GM23248 (cell line): ENCODE results near the gene ZFP36. TPM values are rescaled to one million over a fixed set of nuclear protein-coding genes. Genes with fewer than 3 reads are reported as not detected.

Experiments
- DNase-seq: peaks from one replicate; pipeline ENCODE4 v3.0.0-alpha.2; 2015
- H2AFZ ChIP-seq: fragments of 200-600 bp; sonication (generic); 2 replicates; pipeline ENCODE4 v1.6.1; 2016; ENCODE audit warnings: antibody characterized with exemption
- H3F3A ChIP-seq: fragments of 200-600 bp; sonication (generic); 2 replicates; pipeline ENCODE4 v1.6.1; 2016; ENCODE audit warnings: mild to moderate bottlenecking, antibody characterized with exemption, mixed run types; ENCODE audit not compliant: insufficient read depth
- H3K27ac ChIP-seq: fragments of 200-600 bp; sonication (generic); 2 replicates; pipeline ENCODE4 v1.5.1; 2016; ENCODE audit warnings: mild to moderate bottlenecking
- H3K27me3 ChIP-seq: fragments of 200-600 bp; sonication (generic); replicated peaks from 2 replicates; pipeline ENCODE4 v1.6.1; 2016; ENCODE audit warnings: mild to moderate bottlenecking; ENCODE audit not compliant: insufficient read depth
- H3K36me3 ChIP-seq: fragments of 200-600 bp; sonication (generic); 2 replicates; pipeline ENCODE4 v1.6.1; 2016; ENCODE audit warnings: low read depth, mild to moderate bottlenecking
- H3K4me1 ChIP-seq: fragments of 200-600 bp; sonication (generic); 2 replicates; pipeline ENCODE4 v1.6.1; 2016; ENCODE audit warnings: mild to moderate bottlenecking; ENCODE audit not compliant: insufficient read depth
- H3K4me2 ChIP-seq: fragments of 200-600 bp; sonication (generic); one replicate; pipeline ENCODE4 v1.6.1; 2016; ENCODE audit warnings: mild to moderate bottlenecking; ENCODE audit not compliant: unreplicated experiment
- H3K4me3 ChIP-seq: fragments of 200-600 bp; sonication (generic); 2 replicates; pipeline ENCODE4 v1.5.1; 2016; ENCODE audit warnings: mild to moderate bottlenecking
- H3K79me2 ChIP-seq: fragments of 200-600 bp; sonication (generic); 2 replicates; pipeline ENCODE4 v1.6.1; 2016; ENCODE audit warnings: mild to moderate bottlenecking; ENCODE audit not compliant: insufficient read depth
- H3K9ac ChIP-seq: fragments of 200-600 bp; sonication (generic); 2 replicates; pipeline ENCODE4 v1.6.1; 2016; ENCODE audit warnings: mild to moderate bottlenecking
- H3K9me2 ChIP-seq: fragments of 200-600 bp; sonication (generic); 2 replicates; pipeline ENCODE4 v1.6.1; 2016; ENCODE audit warnings: mixed run types, mild to moderate bottlenecking, moderate library complexity; ENCODE audit not compliant: insufficient read depth
- H3K9me3 ChIP-seq: fragments of 200-600 bp; sonication (generic); one replicate; pipeline ENCODE4 v1.6.1; 2017; ENCODE audit warnings: low read depth
- H4K20me1 ChIP-seq: fragments of 200-600 bp; sonication (generic); 2 replicates; pipeline ENCODE4 v1.6.0; 2016; ENCODE audit not compliant: insufficient read depth
- EZH2 ChIP-seq: fragments of 200-600 bp; sonication (generic); IDR thresholded peaks from 2 replicates; pipeline ENCODE4 v1.6.1; 2018; ENCODE audit warnings: antibody characterized with exemption, mild to moderate bottlenecking; ENCODE audit not compliant: insufficient read depth, poor library complexity, severe bottlenecking
- EZH2phosphoT487 ChIP-seq: fragments of 200-600 bp; sonication (generic); IDR thresholded peaks from 2 replicates; pipeline ENCODE4 v1.6.1; 2018; ENCODE audit warnings: antibody characterized with exemption, moderate library complexity, mild to moderate bottlenecking, low read depth; ENCODE audit not compliant: insufficient read depth
- WGBS, 2 experiments: methylation state at CpG; one replicate each; pipeline ENCODE4 v1.1.6; 2015 to 2017; ENCODE audit warnings: low lambda C conversion rate in 2 of 2, low coverage in 1 of 2; ENCODE audit errors: missing lambda C conversion rate in 2 of 2; 5-methylcytosine and 5-hydroxymethylcytosine counted together
- in situ Hi-C: fragments of 300-500 bp; cut with MboI; formaldehyde crosslinking; loops from 2 replicates; pipeline ENCODE4 v1.15.0; 2020
- polyA plus RNA-seq: library from polyadenylated mRNA; unstranded; fragments of >200 nt; fragmentation: Nextera tagmentation; extraction: Ambion mirVana; gene quantifications from 2 replicates; pipeline ENCODE4 v1.2.1, GENCODE V29; 2016
- total RNA-seq: library from RNA; depleted of rRNA; stranded (reverse); fragments of >200 nt; shearing (Covaris generic); gene quantifications from 2 replicates; pipeline ENCODE4 v1.2.3, GENCODE V29; 2014

Gene ZFP36
- total and polyA plus RNA-seq, 2 experiments from 2014 or later = 13.9 to 86.2 TPM

- Histone ChIP-seq H3K4me2 (peak overlapping the region; percentile 92), H3K9me3 (no peaks in the 10 kb centered on the region), H4K20me1 (no peaks in the 10 kb centered on the region), H3K27ac (peak overlapping the region; percentile 99), H3K36me3 (peaks cover 8% of the 10 kb centered on the region; the same call in 1 of the 2 replicates), H2AFZ (no peak overlapping the region), H3K4me3 (peak overlapping the region; percentile 72), H3K27me3 (no peaks in the 10 kb centered on the region), H3K4me1 (peaks cover 37% of the 10 kb centered on the region), H3K79me2 (peaks cover 19% of the 10 kb centered on the region), H3K9ac (peak overlapping the region; percentile 96), H3F3A (peaks cover 39% of the 10 kb centered on the region), H3K9me2 (no peaks in the 10 kb centered on the region)
- 1 to 2% methylated on average over 29 to 43 of the region's 43 CpGs for WGBS, 2 experiments
- TF ChIP-seq EZH2 (no peak), EZH2phosphoT487 (no peak)
- in situ Hi-C loops = no loop called here
- DNase-seq = peak; percentile 100
Observed at GRCh38 chr19:39403331-39404312, 3.0 kb upstream of the ZFP36 start.

GRCh38 chr19:39405261-39405957 is 1.2 kb upstream of the ZFP36 start:
- peak; percentile 30 for DNase-seq
- no peak for TF ChIP-seq EZH2
- Histone ChIP-seq H3F3A (peaks cover 38% of the 10 kb centered on the region), H2AFZ (no peak overlapping the region), H3K79me2 (peaks cover 23% of the 10 kb centered on the region), H3K9me2 (no peaks in the 10 kb centered on the region), H3K9ac (peak overlapping the region; percentile 97; the same call in 1 of the 2 replicates), H3K9me3 (no peaks in the 10 kb centered on the region), H3K27me3 (no peaks in the 10 kb centered on the region), H3K4me3 (no peak overlapping the region), H3K36me3 (peaks cover 11% of the 10 kb centered on the region; the same call in 1 of the 2 replicates), H3K4me1 (peaks cover 35% of the 10 kb centered on the region), H3K4me2 (peak overlapping the region; percentile 82), H3K27ac (peak overlapping the region; percentile 96), H4K20me1 (no peaks in the 10 kb centered on the region)
- 88 to 91% methylated on average over 17 of the region's 17 CpGs for WGBS, 2 experiments
- in situ Hi-C loops = no loop called here

GRCh38 chr19:39405958-39406655 is 540 bp upstream of the ZFP36 start:
- Histone ChIP-seq H3K27ac (peak overlapping the region; percentile 96), H2AFZ (peak overlapping the region; percentile 50)
- in situ Hi-C loops = no loop called here

GRCh38 chr19:39407410-39407659 is 688 bp downstream of the ZFP36 start:
- in situ Hi-C loops = no loop called here
- H3K4me1 ChIP-seq = peaks cover 36% of the 10 kb centered on the region
- 0 to 1% methylated on average over 11 to 14 of the region's 14 CpGs for WGBS, 2 experiments
- H3K9ac ChIP-seq = peak overlapping the region; percentile 97
- H3F3A ChIP-seq = peaks cover 34% of the 10 kb centered on the region
- H3K27ac ChIP-seq = peak overlapping the region; percentile 96
- peak overlapping the region; percentile 94 for H3K4me2 ChIP-seq
- TF ChIP-seq EZH2 (no peak), EZH2phosphoT487 (no peak)
- H3K36me3 ChIP-seq = peaks cover 11% of the 10 kb centered on the region; the same call in 1 of the 2 replicates
- H3K4me3 ChIP-seq = peak overlapping the region; percentile 87
- no peaks in the 10 kb centered on the region for H4K20me1 ChIP-seq
- H2AFZ ChIP-seq = no peak overlapping the region
- H3K9me3 ChIP-seq = no peaks in the 10 kb centered on the region
- no peaks in the 10 kb centered on the region for H3K9me2 ChIP-seq
- no peak for DNase-seq
- no peaks in the 10 kb centered on the region for H3K27me3 ChIP-seq
- H3K79me2 ChIP-seq = peaks cover 23% of the 10 kb centered on the region

More at GRCh38 chr19:39405958-39406655, 540 bp upstream of the ZFP36 start:
- Histone ChIP-seq H3K9me2 (no peaks in the 10 kb centered on the region), H3K9me3 (no peaks in the 10 kb centered on the region), H3K9ac (peak overlapping the region; percentile 97), H3K27me3 (no peaks in the 10 kb centered on the region), H3K4me3 (peak overlapping the region; percentile 87), H3K36me3 (peaks cover 11% of the 10 kb centered on the region; the same call in 1 of the 2 replicates), H4K20me1 (no peaks in the 10 kb centered on the region), H3K79me2 (peaks cover 23% of the 10 kb centered on the region), H3F3A (peaks cover 38% of the 10 kb centered on the region), H3K4me2 (peak overlapping the region; percentile 82), H3K4me1 (peaks cover 40% of the 10 kb centered on the region)
- DNase-seq = peak; percentile 67
- 8 to 10% methylated on average over 14 to 22 of the region's 22 CpGs for WGBS, 2 experiments
- TF ChIP-seq EZH2 (no peak), EZH2phosphoT487 (no peak)
